AG04450 (cell line): Measurements from ENCODE around the gene ZNF223. TPM values are rescaled to one million over a fixed set of nuclear protein-coding genes. Genes with fewer than 3 reads are reported as not detected.

Experiments used
- CTCF ChIA-PET: fragments of 300-600, 350-600 bp; formaldehyde crosslinking; extraction: SDS; loops from one replicate; lab custom pipeline; 2022; ENCODE audit warnings: antibody characterized with exemption, inconsistent platforms; lab: Charles Lee
- POLR2A ChIA-PET: fragments of 350-600 bp; formaldehyde crosslinking; extraction: SDS; loops from one replicate; lab custom pipeline; 2021; ENCODE audit warnings: antibody characterized with exemption, inconsistent platforms; lab: Yijun Ruan, JAX
- DNase-seq: peaks from one replicate; pipeline ENCODE4 v3.0.0-alpha.2; 2011; ENCODE audit warnings: low read depth, low spot score
- H3K27ac ChIP-seq: one replicate; pipeline ENCODE4 v1.5.1; 2012; ENCODE audit warnings: low read depth, low read length, control low read depth
- H3K27me3 ChIP-seq: one replicate; pipeline ENCODE4 v1.6.0; 2012; ENCODE audit warnings: low read length; ENCODE audit not compliant: control insufficient read depth, insufficient read depth
- H3K4me3 ChIP-seq: 2 replicates; pipeline ENCODE4 v1.5.1; 2011; ENCODE audit warnings: mild to moderate bottlenecking, low read depth, low read length, control low read depth
- H3K9me3 ChIP-seq: 2 replicates; pipeline ENCODE4 v1.5.1; 2012; ENCODE audit warnings: low read length; ENCODE audit not compliant: control insufficient read depth, insufficient read depth
- CTCF ChIP-seq: IDR thresholded peaks from 2 replicates; pipeline ENCODE4 v1.5.1; 2011; ENCODE audit warnings: low read depth, low read length, control low read depth, inconsistent platforms
- polyA plus RNA-seq: library from polyadenylated mRNA; depleted of rRNA; stranded (reverse); fragments of >200 nt; gene quantifications from 2 replicates; pipeline ENCODE4 v1.2.3, GENCODE V29; 2011

ZNF223 gene
- polyA plus RNA-seq, 1 experiment = 4.2 TPM

GRCh38 chr19:44050740-44051649 lies 841 bp upstream of the ZNF223 start:
- DNase-seq = no peak
- ChIA-PET POLR2A (interaction anchor here (0.9 kb wide), 1 partner anchor 62 kb away, joined by 5 read pairs; the partner anchor contains the start of gene ZNF225), CTCF (no interaction called here)
- no peak for TF ChIP-seq CTCF
- H3K9me3 ChIP-seq = no peaks in the 10 kb centered on the region
- H3K4me3 ChIP-seq = peak overlapping the region; percentile 90
- H3K27ac ChIP-seq = no peak overlapping the region
- no peaks in the 10 kb centered on the region for H3K27me3 ChIP-seq

- H3K4me3 ChIP-seq = no peak overlapping the region
- POLR2A ChIA-PET = no interaction called here
- CTCF ChIA-PET = no interaction called here
- no peak for TF ChIP-seq CTCF
- H3K27me3 ChIP-seq = no peaks in the 10 kb centered on the region
- H3K27ac ChIP-seq = no peak overlapping the region
- no peaks in the 10 kb centered on the region; the same call in 1 of the 2 replicates for H3K9me3 ChIP-seq
- DNase-seq = no peak
Observed at GRCh38 chr19:44055870-44056269, 4.0 kb downstream of the ZNF223 start.

- no peak for DNase-seq
- no peak for TF ChIP-seq CTCF
- H3K9me3 ChIP-seq = peaks cover 7% of the 10 kb centered on the region
- no peak overlapping the region for H3K4me3 ChIP-seq
- no peaks in the 10 kb centered on the region for H3K27me3 ChIP-seq
- ChIA-PET POLR2A (no interaction called here), CTCF (no interaction called here)
- no peak overlapping the region for H3K27ac ChIP-seq
Observed at GRCh38 chr19:44059229-44059628, 7.4 kb downstream of the ZNF223 start.

GRCh38 chr19:44061038-44061437 lies 9.2 kb downstream of the ZNF223 start:
- no peak overlapping the region for H3K27ac ChIP-seq
- DNase-seq = no peak
- H3K4me3 ChIP-seq = no peak overlapping the region
- no peak for TF ChIP-seq CTCF
- CTCF ChIA-PET = no interaction called here
- peaks cover 14% of the 10 kb centered on the region for H3K9me3 ChIP-seq
- POLR2A ChIA-PET = no interaction called here
- no peaks in the 10 kb centered on the region for H3K27me3 ChIP-seq

GRCh38 chr19:44066305-44066704 lies 14.5 kb downstream of the ZNF223 start:
- Histone ChIP-seq H3K27me3 (no peaks in the 10 kb centered on the region), H3K9me3 (peaks cover 31% of the 10 kb centered on the region), H3K4me3 (no peak overlapping the region), H3K27ac (no peak overlapping the region)
- CTCF ChIA-PET = interaction anchor here (0.6 kb wide), 1 partner anchor 61 kb away, joined by 3 read pairs; no protein-coding TSS in a partner anchor
- POLR2A ChIA-PET = no interaction called here
- no peak for DNase-seq
- TF ChIP-seq CTCF = no peak
